HG02852 (cell line): ENCODE measurements around the gene AARSD1.
"Not testable (repeated sequence)": the region's sequence is repeated elsewhere in the genome, so short reads cannot be mapped to it uniquely, and the experiment has no call there.

Source experiments
- ATAC-seq: cut with Tn5 transposase; IDR thresholded peaks from one replicate; pipeline ENCODE4 v1.9.1; 2021; ENCODE audit warnings: mild to moderate bottlenecking, moderate library complexity; ENCODE audit not compliant: unreplicated experiment

AARSD1 gene, protein sequence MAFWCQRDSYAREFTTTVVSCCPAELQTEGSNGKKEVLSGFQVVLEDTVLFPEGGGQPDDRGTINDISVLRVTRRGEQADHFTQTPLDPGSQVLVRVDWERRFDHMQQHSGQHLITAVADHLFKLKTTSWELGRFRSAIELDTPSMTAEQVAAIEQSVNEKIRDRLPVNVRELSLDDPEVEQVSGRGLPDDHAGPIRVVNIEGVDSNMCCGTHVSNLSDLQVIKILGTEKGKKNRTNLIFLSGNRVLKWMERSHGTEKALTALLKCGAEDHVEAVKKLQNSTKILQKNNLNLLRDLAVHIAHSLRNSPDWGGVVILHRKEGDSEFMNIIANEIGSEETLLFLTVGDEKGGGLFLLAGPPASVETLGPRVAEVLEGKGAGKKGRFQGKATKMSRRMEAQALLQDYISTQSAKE

GRCh38 chr17:42964161-42964932 is at the start of gene AARSD1:
AARSD1 (minus strand) TSS chr17:42964454; CDS start chr17:42964440, 14 bp downstream.
- ATAC-seq: peak; percentile 79

DNA sequence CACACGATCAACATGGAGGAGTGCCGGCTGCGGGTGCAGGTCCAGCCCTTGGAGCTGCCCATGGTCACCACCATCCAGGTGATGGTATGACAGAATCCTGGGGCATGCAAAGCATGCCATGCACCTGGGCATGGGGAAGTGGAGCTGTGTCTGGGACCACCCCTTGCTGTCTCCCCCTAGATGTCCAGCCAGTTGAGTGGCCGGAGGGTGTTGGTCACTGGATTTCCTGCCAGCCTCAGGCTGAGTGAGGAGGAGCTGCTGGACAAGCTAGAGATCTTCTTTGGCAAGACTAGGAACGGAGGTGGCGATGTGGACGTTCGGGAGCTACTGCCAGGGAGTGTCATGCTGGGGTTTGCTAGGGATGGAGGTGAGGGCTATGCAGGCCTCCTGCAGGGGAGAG is 49.0 kb upstream of the AARSD1 start:
- no peak for ATAC-seq

GRCh38 chr17:43011728-43012472 is 47.6 kb upstream of the AARSD1 start:
- no peak for ATAC-seq

DNA sequence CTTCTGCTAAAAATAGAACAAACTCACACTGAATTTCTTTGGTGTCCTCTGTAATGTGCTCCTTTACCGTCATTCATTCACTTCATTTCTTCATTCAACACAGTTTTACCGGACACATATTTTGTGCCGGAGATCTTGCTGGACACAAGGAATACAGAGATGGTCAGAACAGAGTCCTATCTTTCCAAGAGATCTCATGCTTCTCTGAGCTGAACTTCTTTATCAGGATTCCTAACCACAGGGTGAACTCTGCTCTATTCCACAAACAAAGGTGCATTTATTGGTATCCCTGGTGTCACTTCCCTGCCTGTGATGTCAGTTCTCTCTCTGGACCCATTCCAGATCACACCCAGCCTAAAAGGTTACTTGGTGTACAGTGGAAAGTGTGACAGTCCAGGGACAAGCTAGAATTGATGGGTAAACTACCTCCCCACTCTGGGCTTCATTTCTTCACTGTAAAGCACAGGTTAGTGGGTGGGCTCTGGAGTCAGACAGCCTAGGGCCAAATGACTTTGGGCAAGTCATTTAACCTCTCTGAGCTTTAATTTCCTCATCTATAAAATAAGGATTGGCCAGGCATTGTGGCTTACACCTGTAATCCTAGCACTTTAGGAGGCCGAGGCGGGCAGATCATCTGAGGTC is 46.5 kb upstream of the AARSD1 start:
- no peak for ATAC-seq

GRCh38 chr17:43006639-43007551 is 42.6 kb upstream of the AARSD1 start, which contains the start of gene IFI35:
IFI35 (plus strand) TSS chr17:43006784; CDS start chr17:43006948, 164 bp downstream.
- peak; percentile 83 for ATAC-seq

- ATAC-seq: no peak
Observed at GRCh38 chr17:43003542-43004172, 39.4 kb upstream of the AARSD1 start.

DNA sequence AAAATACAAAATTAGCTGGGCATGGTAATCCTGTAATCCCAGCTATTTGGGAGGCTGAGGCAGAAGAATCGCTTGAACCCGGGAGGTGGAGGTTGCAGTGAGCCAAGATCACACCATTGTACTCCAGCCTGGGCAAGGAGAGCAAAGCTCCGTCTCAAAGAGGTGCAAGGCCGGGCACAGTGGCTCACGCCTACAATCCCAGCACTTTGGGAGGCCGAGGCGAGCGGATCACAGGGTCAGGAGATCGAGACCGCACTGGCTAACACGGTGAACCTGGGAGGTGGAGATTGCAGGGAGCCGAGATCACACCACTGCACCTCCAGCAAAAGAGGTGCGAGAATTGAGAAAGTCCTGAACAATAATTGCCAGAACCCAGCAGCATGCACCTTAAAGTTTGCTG is 36.6 kb upstream of the AARSD1 start:
- ATAC-seq: not testable (repeated sequence)

GRCh38 chr17:42999003-42999525 is 34.8 kb upstream of the AARSD1 start:
- ATAC-seq: no peak

DNA sequence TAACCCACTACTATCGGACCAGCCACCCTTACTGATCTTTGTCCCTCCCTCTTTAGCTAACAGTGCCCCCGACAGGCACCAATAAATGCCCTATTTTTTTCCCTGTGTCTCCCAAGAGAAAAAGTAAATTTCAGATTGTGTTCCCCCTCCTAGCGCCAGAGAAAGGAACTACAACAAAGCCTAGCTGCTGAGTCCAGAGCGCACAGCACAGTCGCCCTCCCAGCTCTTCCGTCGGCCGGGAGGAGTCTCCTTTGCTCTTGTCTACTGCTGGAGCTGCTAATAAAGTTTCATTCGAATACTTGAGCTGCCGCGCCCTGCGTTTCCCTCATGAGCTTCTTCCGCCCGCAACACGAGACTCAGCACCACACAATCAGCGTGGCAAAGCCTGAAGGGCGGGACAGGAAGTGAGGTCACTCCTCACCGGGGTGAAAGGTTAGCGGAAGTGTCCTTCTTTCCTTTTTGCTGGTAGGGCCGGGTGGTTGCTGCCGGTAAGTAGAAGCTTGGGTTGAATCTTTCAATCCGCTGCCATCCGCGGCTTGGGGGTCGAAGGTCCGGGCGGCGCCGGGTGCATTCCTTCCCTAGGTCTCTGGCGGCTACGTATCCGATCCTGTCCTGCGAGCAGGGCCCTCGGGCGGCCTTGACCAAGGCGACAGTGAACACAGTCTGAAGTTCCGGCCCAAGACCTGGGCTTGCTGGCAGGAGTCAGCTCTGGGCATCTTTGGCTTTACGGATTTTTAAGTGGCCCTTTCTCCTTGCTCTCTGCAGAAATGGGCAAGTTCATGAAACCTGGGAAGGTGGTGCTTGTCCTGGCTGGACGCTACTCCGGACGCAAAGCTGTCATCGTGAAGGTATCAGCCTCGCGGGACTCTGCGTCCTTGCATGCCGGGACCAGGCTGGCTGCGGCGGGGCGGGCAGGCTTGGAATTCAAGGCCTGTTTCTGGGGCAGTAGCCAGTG is 34.0 kb upstream of the AARSD1 start, which contains the start of gene RPL27:
Gene RPL27, plus strand, starts transcription at position 436 of the 955 bp plus-strand sequence. Its CDS starts 332 bp downstream, at position 768.
- ATAC-seq: peak; percentile 91

- ATAC-seq: no peak
Observed at GRCh38 chr17:42997390-42997983, 33.2 kb upstream of the AARSD1 start.

- ATAC-seq: not testable (repeated sequence)
Observed at GRCh38 chr17:42993913-42994312, 29.7 kb upstream of the AARSD1 start.

- no peak for ATAC-seq
Observed at GRCh38 chr17:42992872-42993271, 28.6 kb upstream of the AARSD1 start.

GRCh38 chr17:42991471-42991870 is 27.2 kb upstream of the AARSD1 start:
- ATAC-seq: no peak

GRCh38 chr17:42989726-42990652 is 25.7 kb upstream of the AARSD1 start:
- ATAC-seq: no peak

DNA sequence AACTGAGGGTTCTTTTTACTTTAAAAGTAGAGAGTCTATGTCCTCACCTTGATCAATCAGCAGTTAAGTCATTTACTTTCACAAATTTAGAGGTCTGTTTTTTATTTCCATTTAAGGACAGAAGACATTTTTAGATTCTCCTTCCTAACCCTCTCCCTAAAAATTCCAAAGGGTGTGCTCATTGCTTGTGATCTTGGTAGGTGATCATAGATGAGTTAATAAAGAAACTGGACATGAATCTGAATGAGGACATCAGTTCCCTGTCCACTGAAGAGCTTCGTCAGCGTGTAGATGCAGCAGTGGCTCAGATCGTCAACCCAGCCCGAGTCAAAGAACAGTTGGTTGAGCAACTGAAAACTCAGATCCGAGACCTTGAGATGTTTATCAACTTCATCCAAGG is 24.9 kb upstream of the AARSD1 start:
- ATAC-seq: no peak

GRCh38 chr17:42985225-42985624 is 21.0 kb upstream of the AARSD1 start:
- ATAC-seq: no peak
